ENCODE data around the gene EBLN2. TPM values are rescaled to one million over a fixed set of nuclear protein-coding genes. Genes with fewer than 3 reads are reported as not detected.
A peak's percentile ranks its signal among the peaks of the same experiment; 100 is the strongest.

Gene EBLN2
- total and polyA plus RNA-seq, 9 of the 15 experiments (the other 6 are each of a cell fraction or from before 2014, with no cell fraction given): 0.39 to 4.6 (median 2.2) TPM

DNA sequence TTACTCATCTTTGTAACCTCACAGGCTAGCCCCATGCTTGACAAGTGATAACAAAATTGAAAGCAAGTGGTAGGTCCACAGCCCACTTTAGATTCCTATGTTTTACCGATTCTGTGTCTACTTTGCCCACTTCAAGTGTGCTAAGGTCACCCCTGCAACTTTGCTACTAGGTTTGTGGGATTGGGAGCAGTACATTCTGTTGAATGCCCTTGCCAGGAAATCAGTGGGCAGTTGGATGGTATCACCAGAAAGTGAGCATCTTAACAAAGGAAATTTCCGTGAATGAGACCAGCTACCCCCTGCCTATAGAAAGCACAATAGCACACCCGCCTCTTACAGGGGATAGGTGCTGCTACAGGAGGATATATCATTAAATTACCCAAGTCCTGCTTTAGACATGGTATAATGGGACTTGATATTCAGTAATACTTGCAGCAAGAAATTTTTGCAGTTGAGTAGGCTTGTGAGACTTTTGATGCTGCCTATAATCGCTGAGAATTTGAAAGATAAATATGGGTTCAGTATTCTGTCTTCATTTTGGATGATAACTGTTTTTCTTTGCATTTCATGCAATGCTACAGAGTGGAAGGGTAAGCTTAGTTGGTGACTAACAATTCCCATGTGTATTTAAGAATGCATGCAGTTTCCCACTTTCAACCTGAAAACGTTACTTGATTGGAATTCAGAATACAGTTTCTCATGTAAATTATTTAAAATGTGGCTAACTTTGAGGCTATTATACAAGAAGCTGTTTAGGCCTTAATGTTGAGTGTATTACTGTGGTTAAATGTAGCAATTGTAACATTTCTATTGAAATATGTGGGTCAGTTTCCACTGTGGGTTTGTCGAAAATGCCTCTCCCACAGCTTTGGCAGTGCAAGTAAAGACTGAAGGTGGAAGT is 9.5 kb downstream of the EBLN2 start:
- no peak for FAIRE-seq

DNA sequence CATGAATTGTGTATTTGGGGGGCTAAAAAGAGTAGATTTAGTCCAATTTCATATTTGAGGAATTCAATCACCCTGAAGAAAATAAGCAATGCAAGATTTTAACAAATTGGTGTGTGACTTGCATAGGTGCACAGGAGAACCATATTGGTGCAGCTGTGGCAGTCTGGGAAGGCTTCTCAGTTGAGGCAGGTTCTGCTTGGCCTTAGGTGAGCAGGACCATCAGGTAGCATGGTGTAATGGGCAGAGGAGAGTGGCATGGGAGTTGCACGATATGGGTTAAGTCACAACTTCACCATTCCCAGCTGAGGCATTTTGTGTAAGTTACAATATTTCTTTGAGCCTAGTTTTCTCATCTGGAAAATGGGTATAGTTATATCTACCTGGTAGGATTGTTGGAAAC is 10.5 kb downstream of the EBLN2 start:
- no peaks in the 10 kb centered on the region for H3K9me1 ChIP-seq (ENCODE audit: control insufficient read depth, insufficient read depth, low read length)
- no peak overlapping the region for H2AFZ ChIP-seq (ENCODE audit: low read depth, low read length)
- H4K20me1 ChIP-seq (replicated peaks; ENCODE audit: control insufficient read depth, insufficient read depth, low read length): no peaks in the 10 kb centered on the region
- intact Hi-C loops (cut with micrococcal nuclease): loop anchor here (5.0 to 10.0 kb wide), 2 partner anchors 135 to 227 kb away; partner anchors contain the start of gene SHQ1
- POLR2A ChIA-PET: no interaction called here
- H3K4me3 ChIP-seq: no peak overlapping the region
- H3K79me2 ChIP-seq (ENCODE audit: control insufficient read depth, insufficient read depth, low read length): no peaks in the 10 kb centered on the region
- in situ Hi-C loops (cut with MboI): loop anchor here (10.0 kb wide), 1 partner anchor 137 kb away; no protein-coding TSS in a partner anchor
- no peak overlapping the region for H3K4me2 ChIP-seq (ENCODE audit: insufficient read depth, low read length)
- no peaks in the 10 kb centered on the region for H3K9me3 ChIP-seq (replicated peaks; ENCODE audit: control insufficient read depth, insufficient read depth, low read depth, low read length)
- H3K27me3 ChIP-seq (ENCODE audit: control insufficient read depth in 2 of 2, insufficient read depth in 2 of 2, low read length in 2 of 2): no peaks in the 10 kb centered on the region
- WGBS (ENCODE audit: insufficient coverage, low coverage, missing lambda C conversion rate): 67% methylated on average over 1 of the region's 1 CpG
- no peak for ATAC-seq
- no peak for DNase-seq (ENCODE audit: extremely low read depth in 1 of 4, low spot score in 3 of 4)
- CTCF ChIA-PET (ENCODE audit: low intra/inter-chr PET ratio): no interaction called here
- peaks cover 4 to 12% of the 10 kb centered on the region in 2 experiments; a peak in 4 of 5 replicates for H3K4me1 ChIP-seq (replicated peaks in 1 of 2; ENCODE audit: control insufficient read depth in 2 of 2, insufficient read depth in 2 of 2, low read length in 2 of 2)
- no peak overlapping the region for H3K9ac ChIP-seq (ENCODE audit: insufficient read depth in 1 of 2, low read depth in 2 of 2, low read length in 2 of 2)
- BruUV-seq (replicated peaks): no TSS peak
- H3K27ac ChIP-seq (ENCODE audit: extremely low read depth, low read depth, low read length): no peak overlapping the region
- FAIRE-seq: no peak
- H3K36me3 ChIP-seq (ENCODE audit: control insufficient read depth, insufficient read depth, low read length): peaks cover 12% of the 10 kb centered on the region
- TF ChIP-seq, protein P1, sequence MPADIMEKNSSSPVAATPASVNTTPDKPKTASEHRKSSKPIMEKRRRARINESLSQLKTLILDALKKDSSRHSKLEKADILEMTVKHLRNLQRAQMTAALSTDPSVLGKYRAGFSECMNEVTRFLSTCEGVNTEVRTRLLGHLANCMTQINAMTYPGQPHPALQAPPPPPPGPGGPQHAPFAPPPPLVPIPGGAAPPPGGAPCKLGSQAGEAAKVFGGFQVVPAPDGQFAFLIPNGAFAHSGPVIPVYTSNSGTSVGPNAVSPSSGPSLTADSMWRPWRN (IDR thresholded peaks at IDR 0.05; ENCODE audit: low read depth): no peak
- TF ChIP-seq KDM4B (IDR thresholded peaks at IDR 0.05; ENCODE audit: borderline replicate concordance in 2 of 2, low read depth in 1 of 2) (no peak), DPF2 (IDR thresholded peaks at IDR 0.05) (no peak)
- TF ChIP-seq, protein P2, sequence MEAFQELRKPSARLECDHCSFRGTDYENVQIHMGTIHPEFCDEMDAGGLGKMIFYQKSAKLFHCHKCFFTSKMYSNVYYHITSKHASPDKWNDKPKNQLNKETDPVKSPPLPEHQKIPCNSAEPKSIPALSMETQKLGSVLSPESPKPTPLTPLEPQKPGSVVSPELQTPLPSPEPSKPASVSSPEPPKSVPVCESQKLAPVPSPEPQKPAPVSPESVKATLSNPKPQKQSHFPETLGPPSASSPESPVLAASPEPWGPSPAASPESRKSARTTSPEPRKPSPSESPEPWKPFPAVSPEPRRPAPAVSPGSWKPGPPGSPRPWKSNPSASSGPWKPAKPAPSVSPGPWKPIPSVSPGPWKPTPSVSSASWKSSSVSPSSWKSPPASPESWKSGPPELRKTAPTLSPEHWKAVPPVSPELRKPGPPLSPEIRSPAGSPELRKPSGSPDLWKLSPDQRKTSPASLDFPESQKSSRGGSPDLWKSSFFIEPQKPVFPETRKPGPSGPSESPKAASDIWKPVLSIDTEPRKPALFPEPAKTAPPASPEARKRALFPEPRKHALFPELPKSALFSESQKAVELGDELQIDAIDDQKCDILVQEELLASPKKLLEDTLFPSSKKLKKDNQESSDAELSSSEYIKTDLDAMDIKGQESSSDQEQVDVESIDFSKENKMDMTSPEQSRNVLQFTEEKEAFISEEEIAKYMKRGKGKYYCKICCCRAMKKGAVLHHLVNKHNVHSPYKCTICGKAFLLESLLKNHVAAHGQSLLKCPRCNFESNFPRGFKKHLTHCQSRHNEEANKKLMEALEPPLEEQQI (IDR thresholded peaks at IDR 0.05): no peak

More for the DNA sequence above, 9.5 kb downstream of the EBLN2 start:
- Histone ChIP-seq H3K4me2 (ENCODE audit: insufficient read depth, low read length) (no peak overlapping the region), H3K9ac (ENCODE audit: insufficient read depth in 1 of 2, low read depth in 2 of 2, low read length in 2 of 2) (no peak overlapping the region), H4K20me1 (replicated peaks; ENCODE audit: control insufficient read depth, insufficient read depth, low read length) (no peaks in the 10 kb centered on the region), H3K9me1 (ENCODE audit: control insufficient read depth, insufficient read depth, low read length) (no peaks in the 10 kb centered on the region), H2AFZ (ENCODE audit: low read depth, low read length) (no peak overlapping the region), H3K4me1 (replicated peaks in 1 of 2; ENCODE audit: control insufficient read depth in 2 of 2, insufficient read depth in 2 of 2, low read length in 2 of 2) (peaks cover 4 to 12% of the 10 kb centered on the region in 2 experiments; a peak in 4 of 5 replicates), H3K27me3 (ENCODE audit: control insufficient read depth in 2 of 2, insufficient read depth in 2 of 2, low read length in 2 of 2) (no peaks in the 10 kb centered on the region), H3K79me2 (ENCODE audit: control insufficient read depth, insufficient read depth, low read length) (no peaks in the 10 kb centered on the region), H3K27ac (ENCODE audit: extremely low read depth, low read depth, low read length) (no peak overlapping the region), H3K9me3 (replicated peaks; ENCODE audit: control insufficient read depth, insufficient read depth, low read depth, low read length) (no peaks in the 10 kb centered on the region), H3K36me3 (ENCODE audit: control insufficient read depth, insufficient read depth, low read length) (peaks cover 19% of the 10 kb centered on the region), H3K4me3 (no peak overlapping the region)
- BruUV-seq (replicated peaks): no TSS peak
- peak; percentile 31; the same call in 2 of the 3 replicates for ATAC-seq
- DNase-seq (ENCODE audit: extremely low read depth in 1 of 4, low spot score in 3 of 4): no peak
- TF ChIP-seq OTX1 (CRISPR knock-in tag; IDR thresholded peaks at IDR 0.05): no peak
- TF ChIP-seq STAT5B (CRISPR knock-in tag; IDR thresholded peaks at IDR 0.05): no peak
- TF ChIP-seq POLR2A (conservative IDR thresholded peaks at IDR 0.05): peak; percentile 22; the same call in 1 of the 2 replicates
- TF ChIP-seq SMAD4 (CRISPR knock-in tag; conservative IDR thresholded peaks at IDR 0.05): no peak
- TF ChIP-seq RBM14 (IDR thresholded peaks at IDR 0.05; ENCODE audit: borderline replicate concordance, insufficient read depth, low read depth, low read length): no peak
- CTCF ChIA-PET (ENCODE audit: low intra/inter-chr PET ratio): no interaction called here
- in situ Hi-C loops (cut with MboI) (loop anchor here (10.0 kb wide), 1 partner anchor 136 kb away; no protein-coding TSS in a partner anchor), intact Hi-C loops (cut with micrococcal nuclease) (loop anchor here (5.0 to 10.0 kb wide), 2 partner anchors 134 to 226 kb away; partner anchors contain the start of gene SHQ1)
- POLR2A ChIA-PET: interaction anchor here (0.6 to 1.7 kb wide), 3 partner anchors 9 to 30 kb away, joined by 3 to 4 read pairs (median 3); no protein-coding TSS in a partner anchor
- 57% methylated on average over 6 of the region's 6 CpGs for WGBS (ENCODE audit: insufficient coverage, low coverage, missing lambda C conversion rate)

Measured in K562 (cell line).